HEK293 (cell line): ENCODE results near the gene CD109.

Source experiments
- ATF2 ChIP-seq: fragments of 450-650 bp; formaldehyde crosslinking; IDR thresholded peaks from 2 replicates; pipeline ENCODE4 v1.5.1; 2016; ENCODE audit warnings: missing biosample characterization, missing genetic modification characterization, low read depth
- GLIS1 ChIP-seq: fragments of 450-650 bp; formaldehyde crosslinking; IDR thresholded peaks from 2 replicates; pipeline ENCODE4 v1.5.1; 2016; ENCODE audit warnings: missing biosample characterization, missing genetic modification characterization
- HOXC10 ChIP-seq: sonication (generic); formaldehyde crosslinking; IDR thresholded peaks from 2 replicates; pipeline ENCODE4 v1.8.1; 2023; ENCODE audit warnings: mild to moderate bottlenecking, missing genetic modification reagents
- HOXD13 ChIP-seq: sonication (generic); formaldehyde crosslinking; IDR thresholded peaks from 2 replicates; pipeline ENCODE4 v1.8.0; 2022; ENCODE audit warnings: missing genetic modification reagents, borderline replicate concordance
- KLF8 ChIP-seq: fragments of 450-650 bp; formaldehyde crosslinking; IDR thresholded peaks from 2 replicates; pipeline ENCODE4 v1.5.1; 2016; ENCODE audit warnings: missing biosample characterization, missing genetic modification characterization
- PRDM1 ChIP-seq: fragments of 450-650 bp; formaldehyde crosslinking; IDR thresholded peaks from 2 replicates; pipeline ENCODE4; 2016; ENCODE audit warnings: missing biosample characterization, missing genetic modification characterization
- PRDM6 ChIP-seq: fragments of 450-650 bp; formaldehyde crosslinking; IDR thresholded peaks from 2 replicates; pipeline ENCODE4 v1.5.1; 2017; ENCODE audit warnings: missing biosample characterization, missing genetic modification characterization
- SCRT2 ChIP-seq: fragments of 450-650 bp; formaldehyde crosslinking; IDR thresholded peaks from 2 replicates; pipeline ENCODE4 v1.5.1; 2016; ENCODE audit warnings: missing biosample characterization, missing genetic modification characterization
- SP7 ChIP-seq: fragments of 450-650 bp; formaldehyde crosslinking; IDR thresholded peaks from 2 replicates; pipeline ENCODE4 v1.5.1; 2016; ENCODE audit warnings: missing biosample characterization, missing genetic modification characterization
- ZBTB21 ChIP-seq: fragments of 450-650 bp; formaldehyde crosslinking; IDR thresholded peaks from 2 replicates; pipeline ENCODE4 v1.5.1; 2017; ENCODE audit warnings: missing biosample characterization, missing genetic modification characterization
- ZBTB26 ChIP-seq: fragments of 450-650 bp; formaldehyde crosslinking; optimal IDR thresholded peaks from 2 replicates; pipeline ENCODE3; 2016; ENCODE audit warnings: missing biosample characterization, mild to moderate bottlenecking, missing genetic modification characterization
- ZBTB7A ChIP-seq: fragments of 450-650 bp; formaldehyde crosslinking; IDR thresholded peaks from 2 replicates; pipeline ENCODE4 v1.5.1; 2016; ENCODE audit warnings: low read depth, missing biosample characterization, missing genetic modification characterization
- ZNF174 ChIP-seq: fragments of 450-650 bp; formaldehyde crosslinking; IDR thresholded peaks from 2 replicates; pipeline ENCODE4 v1.5.0; 2017; ENCODE audit warnings: missing biosample characterization, mild to moderate bottlenecking, missing genetic modification characterization
- ZNF302 ChIP-seq: fragments of 450-650 bp; formaldehyde crosslinking; IDR thresholded peaks from 2 replicates; pipeline ENCODE4 v1.5.1; 2016; ENCODE audit warnings: missing biosample characterization, missing genetic modification characterization, low read depth
- ZNF350 ChIP-seq: fragments of 450-650 bp; formaldehyde crosslinking; IDR thresholded peaks from 2 replicates; pipeline ENCODE4 v1.5.0; 2017; ENCODE audit warnings: missing biosample characterization, mild to moderate bottlenecking, missing genetic modification characterization
- ZNF366 ChIP-seq: fragments of 450-650 bp; formaldehyde crosslinking; conservative IDR thresholded peaks from 2 replicates; pipeline ENCODE4 v1.5.1; 2016; ENCODE audit warnings: missing biosample characterization, missing genetic modification characterization
- ZNF530 ChIP-seq: fragments of 450-650 bp; formaldehyde crosslinking; IDR thresholded peaks from 2 replicates; pipeline ENCODE4 v1.5.1; 2016; ENCODE audit warnings: low read depth, missing biosample characterization, missing genetic modification characterization
- ZNF596 ChIP-seq: fragments of 450-650 bp; IDR thresholded peaks from 2 replicates; pipeline ENCODE4 v1.5.0; 2018; ENCODE audit warnings: missing biosample characterization, mild to moderate bottlenecking, missing genetic modification characterization, moderate library complexity
- ZNF629 ChIP-seq: fragments of 450-650 bp; formaldehyde crosslinking; IDR thresholded peaks from 2 replicates; pipeline ENCODE4 v1.5.1; 2017; ENCODE audit warnings: missing biosample characterization, missing genetic modification characterization
- TF ChIP-seq, protein P1 (sequence below): fragments of 450-650 bp; formaldehyde crosslinking; IDR thresholded peaks from 2 replicates; pipeline ENCODE4 v1.5.1; 2016; ENCODE audit warnings: missing biosample characterization, missing genetic modification characterization, borderline replicate concordance
- TF ChIP-seq, protein P2 (sequence below): fragments of 450-650 bp; formaldehyde crosslinking; IDR thresholded peaks from 2 replicates; pipeline ENCODE4 v1.5.1; 2016; ENCODE audit warnings: missing biosample characterization, missing genetic modification characterization
- TF ChIP-seq, protein P3 (sequence below): fragments of 450-650 bp; formaldehyde crosslinking; IDR thresholded peaks from 2 replicates; pipeline ENCODE4 v1.5.1; 2016; ENCODE audit warnings: missing biosample characterization, missing genetic modification characterization

The CD109 gene

DNA sequence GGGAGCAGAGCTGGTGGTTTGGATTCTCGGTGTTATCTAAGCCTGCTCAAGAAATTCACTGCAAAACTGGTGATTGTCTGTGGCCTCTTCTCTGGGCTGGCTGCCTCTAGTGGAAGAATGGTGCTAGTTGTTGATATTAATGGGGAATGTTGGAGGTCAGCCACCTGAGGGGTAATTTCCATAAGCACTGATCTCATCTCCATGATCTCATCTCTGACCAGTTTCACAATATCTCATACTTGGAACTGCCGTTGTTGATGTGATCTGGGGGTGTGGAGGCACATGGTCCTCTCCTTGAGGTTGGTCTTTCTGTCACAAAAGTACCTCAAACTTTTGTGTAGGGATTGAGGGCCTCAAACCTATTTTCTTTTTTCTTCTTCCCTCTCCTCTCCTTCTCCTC, 102.6 kb downstream of the CD109 start (continued):
- TF ChIP-seq, protein P1, sequence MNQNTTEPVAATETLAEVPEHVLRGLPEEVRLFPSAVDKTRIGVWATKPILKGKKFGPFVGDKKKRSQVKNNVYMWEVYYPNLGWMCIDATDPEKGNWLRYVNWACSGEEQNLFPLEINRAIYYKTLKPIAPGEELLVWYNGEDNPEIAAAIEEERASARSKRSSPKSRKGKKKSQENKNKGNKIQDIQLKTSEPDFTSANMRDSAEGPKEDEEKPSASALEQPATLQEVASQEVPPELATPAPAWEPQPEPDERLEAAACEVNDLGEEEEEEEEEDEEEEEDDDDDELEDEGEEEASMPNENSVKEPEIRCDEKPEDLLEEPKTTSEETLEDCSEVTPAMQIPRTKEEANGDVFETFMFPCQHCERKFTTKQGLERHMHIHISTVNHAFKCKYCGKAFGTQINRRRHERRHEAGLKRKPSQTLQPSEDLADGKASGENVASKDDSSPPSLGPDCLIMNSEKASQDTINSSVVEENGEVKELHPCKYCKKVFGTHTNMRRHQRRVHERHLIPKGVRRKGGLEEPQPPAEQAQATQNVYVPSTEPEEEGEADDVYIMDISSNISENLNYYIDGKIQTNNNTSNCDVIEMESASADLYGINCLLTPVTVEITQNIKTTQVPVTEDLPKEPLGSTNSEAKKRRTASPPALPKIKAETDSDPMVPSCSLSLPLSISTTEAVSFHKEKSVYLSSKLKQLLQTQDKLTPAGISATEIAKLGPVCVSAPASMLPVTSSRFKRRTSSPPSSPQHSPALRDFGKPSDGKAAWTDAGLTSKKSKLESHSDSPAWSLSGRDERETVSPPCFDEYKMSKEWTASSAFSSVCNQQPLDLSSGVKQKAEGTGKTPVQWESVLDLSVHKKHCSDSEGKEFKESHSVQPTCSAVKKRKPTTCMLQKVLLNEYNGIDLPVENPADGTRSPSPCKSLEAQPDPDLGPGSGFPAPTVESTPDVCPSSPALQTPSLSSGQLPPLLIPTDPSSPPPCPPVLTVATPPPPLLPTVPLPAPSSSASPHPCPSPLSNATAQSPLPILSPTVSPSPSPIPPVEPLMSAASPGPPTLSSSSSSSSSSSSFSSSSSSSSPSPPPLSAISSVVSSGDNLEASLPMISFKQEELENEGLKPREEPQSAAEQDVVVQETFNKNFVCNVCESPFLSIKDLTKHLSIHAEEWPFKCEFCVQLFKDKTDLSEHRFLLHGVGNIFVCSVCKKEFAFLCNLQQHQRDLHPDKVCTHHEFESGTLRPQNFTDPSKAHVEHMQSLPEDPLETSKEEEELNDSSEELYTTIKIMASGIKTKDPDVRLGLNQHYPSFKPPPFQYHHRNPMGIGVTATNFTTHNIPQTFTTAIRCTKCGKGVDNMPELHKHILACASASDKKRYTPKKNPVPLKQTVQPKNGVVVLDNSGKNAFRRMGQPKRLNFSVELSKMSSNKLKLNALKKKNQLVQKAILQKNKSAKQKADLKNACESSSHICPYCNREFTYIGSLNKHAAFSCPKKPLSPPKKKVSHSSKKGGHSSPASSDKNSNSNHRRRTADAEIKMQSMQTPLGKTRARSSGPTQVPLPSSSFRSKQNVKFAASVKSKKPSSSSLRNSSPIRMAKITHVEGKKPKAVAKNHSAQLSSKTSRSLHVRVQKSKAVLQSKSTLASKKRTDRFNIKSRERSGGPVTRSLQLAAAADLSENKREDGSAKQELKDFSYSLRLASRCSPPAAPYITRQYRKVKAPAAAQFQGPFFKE (tag by site-specific recombination): no peak
- TF ChIP-seq ZNF302 (no peak), HOXC10 (CRISPR knock-in tag) (no peak), PRDM1 (tag by site-specific recombination) (peak; percentile 44), ZNF629 (tag by site-specific recombination) (peak; percentile 95), ZNF530 (no peak), ZNF174 (tag by site-specific recombination) (no peak), ZNF366 (tag by site-specific recombination) (peak; percentile 72), PRDM6 (tag by site-specific recombination) (no peak), ZNF350 (tag by site-specific recombination) (no peak), ZBTB21 (tag by site-specific recombination) (peak; percentile 91), ATF2 (tag by site-specific recombination) (peak; percentile 76), KLF8 (tag by site-specific recombination) (peak; percentile 37), GLIS1 (no peak), HOXD13 (no peak), ZBTB26 (tag by site-specific recombination) (no peak), SCRT2 (tag by site-specific recombination) (peak; percentile 83), ZBTB7A (tag by site-specific recombination) (no peak), ZNF596 (tag by site-specific recombination) (no peak), SP7 (tag by site-specific recombination) (peak; percentile 74)
- TF ChIP-seq, protein P2, sequence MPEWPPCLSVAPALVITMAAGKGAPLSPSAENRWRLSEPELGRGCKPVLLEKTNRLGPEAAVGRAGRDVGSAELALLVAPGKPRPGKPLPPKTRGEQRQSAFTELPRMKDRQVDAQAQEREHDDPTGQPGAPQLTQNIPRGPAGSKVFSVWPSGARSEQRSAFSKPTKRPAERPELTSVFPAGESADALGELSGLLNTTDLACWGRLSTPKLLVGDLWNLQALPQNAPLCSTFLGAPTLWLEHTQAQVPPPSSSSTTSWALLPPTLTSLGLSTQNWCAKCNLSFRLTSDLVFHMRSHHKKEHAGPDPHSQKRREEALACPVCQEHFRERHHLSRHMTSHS: no peak
- TF ChIP-seq, protein P3, sequence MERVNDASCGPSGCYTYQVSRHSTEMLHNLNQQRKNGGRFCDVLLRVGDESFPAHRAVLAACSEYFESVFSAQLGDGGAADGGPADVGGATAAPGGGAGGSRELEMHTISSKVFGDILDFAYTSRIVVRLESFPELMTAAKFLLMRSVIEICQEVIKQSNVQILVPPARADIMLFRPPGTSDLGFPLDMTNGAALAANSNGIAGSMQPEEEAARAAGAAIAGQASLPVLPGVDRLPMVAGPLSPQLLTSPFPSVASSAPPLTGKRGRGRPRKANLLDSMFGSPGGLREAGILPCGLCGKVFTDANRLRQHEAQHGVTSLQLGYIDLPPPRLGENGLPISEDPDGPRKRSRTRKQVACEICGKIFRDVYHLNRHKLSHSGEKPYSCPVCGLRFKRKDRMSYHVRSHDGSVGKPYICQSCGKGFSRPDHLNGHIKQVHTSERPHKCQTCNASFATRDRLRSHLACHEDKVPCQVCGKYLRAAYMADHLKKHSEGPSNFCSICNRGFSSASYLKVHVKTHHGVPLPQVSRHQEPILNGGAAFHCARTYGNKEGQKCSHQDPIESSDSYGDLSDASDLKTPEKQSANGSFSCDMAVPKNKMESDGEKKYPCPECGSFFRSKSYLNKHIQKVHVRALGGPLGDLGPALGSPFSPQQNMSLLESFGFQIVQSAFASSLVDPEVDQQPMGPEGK (tag by site-specific recombination): peak; percentile 62
